OCI-LY1 (cell line): ENCODE data around the gene OR10H5.

Source experiments
- EZH2 ChIP-seq: fragments of 200-600 bp; sonication (generic), shearing (Covaris generic); IDR thresholded peaks from 2 replicates; pipeline ENCODE4 v1.8.0; 2017; ENCODE audit warnings: borderline replicate concordance, mixed run types, mild to moderate bottlenecking, antibody characterized with exemption, low read length, moderate library complexity, mixed read lengths
- TF ChIP-seq, protein P1 (sequence below): fragments of 200-600 bp; sonication (generic), shearing (Covaris generic); IDR thresholded peaks from 2 replicates; pipeline ENCODE4 v1.5.1; 2017; ENCODE audit warnings: mild to moderate bottlenecking, antibody characterized with exemption, low read length, moderate library complexity, mixed read lengths

DNA sequence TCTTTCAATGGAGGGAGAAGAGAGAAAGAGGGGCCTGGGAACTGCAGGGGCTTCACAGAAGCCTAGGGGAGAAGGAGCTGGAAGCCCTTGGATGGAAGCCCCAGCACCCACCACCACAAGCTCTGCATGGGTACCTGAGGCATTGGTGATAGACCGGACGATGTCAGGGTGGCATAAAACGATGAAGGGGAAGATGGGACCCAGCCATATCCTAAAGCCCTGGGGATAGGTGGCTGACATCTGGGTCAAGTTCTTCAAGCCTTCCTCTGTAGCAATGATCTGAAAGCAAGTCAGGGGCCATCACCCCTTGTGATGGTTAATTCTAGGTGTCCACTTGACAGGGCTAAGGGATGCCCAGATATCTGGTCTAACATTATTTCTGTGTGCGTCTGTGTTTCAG lies 11.2 kb upstream of the OR10H5 start:
- TF ChIP-seq, protein P1, sequence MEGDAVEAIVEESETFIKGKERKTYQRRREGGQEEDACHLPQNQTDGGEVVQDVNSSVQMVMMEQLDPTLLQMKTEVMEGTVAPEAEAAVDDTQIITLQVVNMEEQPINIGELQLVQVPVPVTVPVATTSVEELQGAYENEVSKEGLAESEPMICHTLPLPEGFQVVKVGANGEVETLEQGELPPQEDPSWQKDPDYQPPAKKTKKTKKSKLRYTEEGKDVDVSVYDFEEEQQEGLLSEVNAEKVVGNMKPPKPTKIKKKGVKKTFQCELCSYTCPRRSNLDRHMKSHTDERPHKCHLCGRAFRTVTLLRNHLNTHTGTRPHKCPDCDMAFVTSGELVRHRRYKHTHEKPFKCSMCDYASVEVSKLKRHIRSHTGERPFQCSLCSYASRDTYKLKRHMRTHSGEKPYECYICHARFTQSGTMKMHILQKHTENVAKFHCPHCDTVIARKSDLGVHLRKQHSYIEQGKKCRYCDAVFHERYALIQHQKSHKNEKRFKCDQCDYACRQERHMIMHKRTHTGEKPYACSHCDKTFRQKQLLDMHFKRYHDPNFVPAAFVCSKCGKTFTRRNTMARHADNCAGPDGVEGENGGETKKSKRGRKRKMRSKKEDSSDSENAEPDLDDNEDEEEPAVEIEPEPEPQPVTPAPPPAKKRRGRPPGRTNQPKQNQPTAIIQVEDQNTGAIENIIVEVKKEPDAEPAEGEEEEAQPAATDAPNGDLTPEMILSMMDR = no peak
- no peak for TF ChIP-seq EZH2
